ENCODE measurements around the gene ARHGAP6. TPM values are rescaled to one million over a fixed set of nuclear protein-coding genes. Genes with fewer than 3 reads are reported as not detected.
"Not testable (repeated sequence)": the region's sequence is repeated elsewhere in the genome, so short reads cannot be mapped to it uniquely, and the experiment has no call there.

Gene ARHGAP6
- total RNA-seq, 6 donors from 2014 or later: 14.4 to 40.9 (median 18.0) TPM

GRCh38 chrX:11499076-11500044 lies 166.4 kb downstream of the ARHGAP6 start:
- no peak for ATAC-seq (ENCODE audit: low FRiP score in 2 of 2)
- H3K36me3 ChIP-seq: no peaks in the 10 kb centered on the region
- no peak overlapping the region for H3K27ac ChIP-seq
- peaks cover 0 to 9% (median 0%) of the 10 kb centered on the region in 4 donors for H3K9me3 ChIP-seq
- WGBS, 2 donors: 51 to 59% methylated on average over 5 of the region's 5 CpGs
- H3K4me1 ChIP-seq: no peaks in the 10 kb centered on the region
- H3K27me3 ChIP-seq: no peaks in the 10 kb centered on the region
- no peak for TF ChIP-seq POLR2AphosphoS5 (IDR thresholded peaks at IDR 0.05)
- TF ChIP-seq POLR2A (IDR thresholded peaks at IDR 0.05): no peak
- no peak for TF ChIP-seq EP300 (IDR thresholded peaks at IDR 0.05)
- TF ChIP-seq CTCF (IDR thresholded peaks at IDR 0.05): no peak
- no peak for DNase-seq
- no peak overlapping the region for H3K4me3 ChIP-seq

GRCh38 chrX:11491375-11491774 lies 174.3 kb downstream of the ARHGAP6 start:
- H3K36me3 ChIP-seq; H3K4me3 ChIP-seq; H3K27me3 ChIP-seq; H3K4me1 ChIP-seq; H3K27ac ChIP-seq; DNase-seq; ATAC-seq (ENCODE audit: low FRiP score in 2 of 2); H3K9me3 ChIP-seq: not testable (repeated sequence)
- 93 to 100% methylated on average over 2 of the region's 2 CpGs for WGBS, 2 donors

- no peaks in the 10 kb centered on the region for H3K4me1 ChIP-seq
- H3K36me3 ChIP-seq: no peaks in the 10 kb centered on the region
- no peaks in the 10 kb centered on the region for H3K27me3 ChIP-seq
- H3K4me3 ChIP-seq: no peak overlapping the region
- no peak overlapping the region for H3K27ac ChIP-seq
- DNase-seq (no peak), ATAC-seq (ENCODE audit: low FRiP score in 2 of 2) (no peak)
- TF ChIP-seq EP300 (IDR thresholded peaks at IDR 0.05) (no peak), CTCF (IDR thresholded peaks at IDR 0.05) (no peak), POLR2A (IDR thresholded peaks at IDR 0.05) (no peak), POLR2AphosphoS5 (IDR thresholded peaks at IDR 0.05) (no peak)
- no peaks in the 10 kb centered on the region for H3K9me3 ChIP-seq
- WGBS, 2 donors: 37 to 63% methylated on average over 1 of the region's 1 CpG
Observed at GRCh38 chrX:11484290-11484689, 181.4 kb downstream of the ARHGAP6 start.

- H3K36me3 ChIP-seq: no peaks in the 10 kb centered on the region
- WGBS, 2 donors: 61 to 73% methylated on average over 3 of the region's 3 CpGs
- DNase-seq (no peak), ATAC-seq (ENCODE audit: low FRiP score in 2 of 2) (no peak)
- H3K27ac ChIP-seq: no peak overlapping the region
- no peaks in the 10 kb centered on the region for H3K4me1 ChIP-seq
- no peaks in the 10 kb centered on the region for H3K9me3 ChIP-seq
- TF ChIP-seq EP300 (IDR thresholded peaks at IDR 0.05) (no peak), POLR2AphosphoS5 (IDR thresholded peaks at IDR 0.05) (no peak), CTCF (IDR thresholded peaks at IDR 0.05) (no peak), POLR2A (IDR thresholded peaks at IDR 0.05) (no peak)
- no peaks in the 10 kb centered on the region for H3K27me3 ChIP-seq
- no peak overlapping the region for H3K4me3 ChIP-seq
Observed at GRCh38 chrX:11481035-11481434, 184.7 kb downstream of the ARHGAP6 start.

- Histone ChIP-seq H3K4me1 (no peaks in the 10 kb centered on the region), H3K4me3 (no peak overlapping the region), H3K9me3 (no peaks in the 10 kb centered on the region), H3K27me3 (no peaks in the 10 kb centered on the region), H3K27ac (no peak overlapping the region), H3K36me3 (no peaks in the 10 kb centered on the region)
- ATAC-seq (ENCODE audit: low FRiP score in 2 of 2): no peak
- DNase-seq: no peak
- TF ChIP-seq EP300 (IDR thresholded peaks at IDR 0.05) (no peak), POLR2A (IDR thresholded peaks at IDR 0.05) (no peak), CTCF (IDR thresholded peaks at IDR 0.05) (no peak), POLR2AphosphoS5 (IDR thresholded peaks at IDR 0.05) (no peak)
Observed at GRCh38 chrX:11480626-11481025, 185.1 kb downstream of the ARHGAP6 start.

Measured in upper lobe of left lung (tissue), 6 donors.